Upper lobe of left lung (tissue), 4 donors: ENCODE measurements around the gene MT1M.

Source experiments
- CTCF ChIP-seq, 6 experiments: fragments of 450-650 bp in 4 of 6; fragments of 200-600 bp in 2 of 6; sonication (generic) in 2 of 6; IDR thresholded peaks; one replicate each; pipeline ENCODE4 v1.5.1; 2016 to 2019; ENCODE audit warnings: antibody characterized with exemption in 6 of 6
- POLR2AphosphoS5 ChIP-seq, 2 donors: sonication (generic); formaldehyde crosslinking; IDR thresholded peaks; one replicate each; pipeline ENCODE4 v1.5.1; 2017; ENCODE audit warnings: antibody characterized with exemption in 2 of 2

GRCh38 chr16:56672761-56673536, 40.5 kb downstream of the MT1M start:
- TF ChIP-seq POLR2AphosphoS5 (IDR thresholded peaks at IDR 0.05) (no peak), CTCF (IDR thresholded peaks at IDR 0.05) (no peak)
